Osteoblast (primary cell): ENCODE measurements around the gene ST3GAL3. TPM values are rescaled to one million over a fixed set of nuclear protein-coding genes. Genes with fewer than 3 reads are reported as not detected.

Experiments
- DNase-seq: peaks from one replicate; pipeline ENCODE4 v3.0.0; 2011; ENCODE audit warnings: low spot score, mixed read lengths; ENCODE audit not compliant: insufficient read length; ENCODE audit errors: missing footprints
- H2AFZ ChIP-seq: 2 replicates; pipeline ENCODE4 v1.6.0; 2011; ENCODE audit warnings: mild to moderate bottlenecking, low read length
- H3K27ac ChIP-seq: 2 replicates; pipeline ENCODE4 v1.5.1; 2011; ENCODE audit warnings: mild to moderate bottlenecking, low read depth, low read length, moderate library complexity
- H3K27me3 ChIP-seq: 2 replicates; pipeline ENCODE4 v1.6.0; 2012; ENCODE audit warnings: mild to moderate bottlenecking, control low read depth, inconsistent platforms, low read length, moderate library complexity; ENCODE audit not compliant: insufficient read depth
- H3K36me3 ChIP-seq: 2 replicates; pipeline ENCODE4 v1.5.1; 2011; ENCODE audit warnings: mild to moderate bottlenecking, low read length, control low read depth, moderate library complexity; ENCODE audit not compliant: insufficient read depth
- H3K4me1 ChIP-seq: 2 replicates; pipeline ENCODE4 v1.5.1; 2011; ENCODE audit warnings: mild to moderate bottlenecking, low read length, control low read depth, moderate library complexity; ENCODE audit not compliant: insufficient read depth
- H3K4me2 ChIP-seq: 2 replicates; pipeline ENCODE4 v1.6.0; 2011; ENCODE audit warnings: mild to moderate bottlenecking, low read length; ENCODE audit not compliant: insufficient read depth
- H3K4me3 ChIP-seq: fragments of 200-600 bp; sonication (generic); 3 replicates; pipeline ENCODE4 v1.5.1; 2012; ENCODE audit warnings: mild to moderate bottlenecking, low read length, inconsistent platforms; ENCODE audit not compliant: insufficient read depth
- H3K79me2 ChIP-seq: 2 replicates; pipeline ENCODE4 v1.6.0; 2012; ENCODE audit warnings: mild to moderate bottlenecking, low read length, control low read depth, inconsistent platforms; ENCODE audit not compliant: insufficient read depth
- H3K9me3 ChIP-seq: 2 replicates; pipeline ENCODE4 v1.5.1; 2011; ENCODE audit warnings: low read depth, low read length, control low read depth
- H4K20me1 ChIP-seq: 2 replicates; pipeline ENCODE4 v1.6.0; 2012; ENCODE audit warnings: mild to moderate bottlenecking, low read length, control low read depth; ENCODE audit not compliant: insufficient read depth
- total RNA-seq: library from RNA; depleted of rRNA; stranded (reverse); fragments of >200 nt; gene quantifications from 2 replicates; pipeline ENCODE4 v1.2.3, GENCODE V29; 2012
- TF ChIP-seq, protein P1 (sequence below): IDR thresholded peaks from 2 replicates; pipeline ENCODE4 v1.5.1; 2011; ENCODE audit warnings: mild to moderate bottlenecking, low read depth, low read length, moderate library complexity; ENCODE audit errors: extremely low read depth

Gene ST3GAL3
- total RNA-seq, 1 donor = 18.5 TPM

DNA sequence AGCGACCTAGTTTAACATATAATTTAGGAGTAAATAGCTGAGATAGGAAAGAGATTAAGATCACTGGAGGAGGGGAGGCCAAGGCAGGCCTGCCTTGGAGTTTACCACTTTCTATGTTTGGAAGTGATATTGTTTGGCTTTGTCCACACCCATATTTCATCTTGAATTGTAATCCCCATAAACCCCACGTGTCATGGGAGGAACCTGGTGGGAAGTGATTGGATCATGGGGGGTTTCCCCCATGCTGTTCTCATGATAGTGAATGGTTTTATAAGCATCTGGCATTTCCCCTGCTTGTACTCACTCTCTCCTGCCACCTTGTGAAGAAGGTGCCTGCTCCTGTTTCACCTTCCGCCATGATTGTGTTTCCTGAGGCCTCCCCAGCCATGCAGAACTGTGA is 168.0 kb downstream of the ST3GAL3 start:
- Histone ChIP-seq H3K79me2 (no peaks in the 10 kb centered on the region), H3K27me3 (no peaks in the 10 kb centered on the region), H3K4me2 (no peak overlapping the region), H3K4me3 (no peak overlapping the region), H2AFZ (no peak overlapping the region), H3K4me1 (peaks cover 21% of the 10 kb centered on the region), H3K36me3 (no peaks in the 10 kb centered on the region), H3K9me3 (no peaks in the 10 kb centered on the region), H4K20me1 (peaks cover 30% of the 10 kb centered on the region), H3K27ac (no peak overlapping the region)
- TF ChIP-seq, protein P1, sequence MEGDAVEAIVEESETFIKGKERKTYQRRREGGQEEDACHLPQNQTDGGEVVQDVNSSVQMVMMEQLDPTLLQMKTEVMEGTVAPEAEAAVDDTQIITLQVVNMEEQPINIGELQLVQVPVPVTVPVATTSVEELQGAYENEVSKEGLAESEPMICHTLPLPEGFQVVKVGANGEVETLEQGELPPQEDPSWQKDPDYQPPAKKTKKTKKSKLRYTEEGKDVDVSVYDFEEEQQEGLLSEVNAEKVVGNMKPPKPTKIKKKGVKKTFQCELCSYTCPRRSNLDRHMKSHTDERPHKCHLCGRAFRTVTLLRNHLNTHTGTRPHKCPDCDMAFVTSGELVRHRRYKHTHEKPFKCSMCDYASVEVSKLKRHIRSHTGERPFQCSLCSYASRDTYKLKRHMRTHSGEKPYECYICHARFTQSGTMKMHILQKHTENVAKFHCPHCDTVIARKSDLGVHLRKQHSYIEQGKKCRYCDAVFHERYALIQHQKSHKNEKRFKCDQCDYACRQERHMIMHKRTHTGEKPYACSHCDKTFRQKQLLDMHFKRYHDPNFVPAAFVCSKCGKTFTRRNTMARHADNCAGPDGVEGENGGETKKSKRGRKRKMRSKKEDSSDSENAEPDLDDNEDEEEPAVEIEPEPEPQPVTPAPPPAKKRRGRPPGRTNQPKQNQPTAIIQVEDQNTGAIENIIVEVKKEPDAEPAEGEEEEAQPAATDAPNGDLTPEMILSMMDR = no peak
- no peak for DNase-seq

DNA sequence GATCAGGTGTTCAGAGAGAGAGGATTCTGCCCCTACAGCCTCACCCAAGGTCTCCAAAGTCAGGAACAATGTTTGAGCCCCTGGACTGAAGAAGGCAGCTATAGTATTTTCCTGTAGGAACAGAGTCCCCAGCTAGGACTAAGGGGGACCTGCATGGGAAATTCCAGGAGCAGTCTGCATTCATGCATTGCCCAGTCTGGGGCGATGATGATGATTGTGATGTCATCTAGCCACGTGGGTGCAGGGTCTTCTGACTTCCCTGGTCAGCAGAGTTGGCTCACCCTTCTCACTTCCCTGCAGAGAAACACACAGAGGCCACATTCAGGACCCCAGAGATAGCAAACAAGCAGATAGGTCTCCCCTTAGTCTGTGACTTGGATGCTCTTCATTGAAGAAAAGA is 169.8 kb downstream of the ST3GAL3 start:
- Histone ChIP-seq H2AFZ (no peak overlapping the region), H3K36me3 (no peaks in the 10 kb centered on the region), H3K4me1 (peaks cover 21% of the 10 kb centered on the region), H3K9me3 (no peaks in the 10 kb centered on the region), H3K4me2 (no peak overlapping the region), H3K27me3 (no peaks in the 10 kb centered on the region), H3K27ac (no peak overlapping the region), H3K4me3 (no peak overlapping the region), H4K20me1 (peaks cover 23% of the 10 kb centered on the region), H3K79me2 (no peaks in the 10 kb centered on the region)
- TF ChIP-seq, protein P1 = no peak
- no peak for DNase-seq

DNA sequence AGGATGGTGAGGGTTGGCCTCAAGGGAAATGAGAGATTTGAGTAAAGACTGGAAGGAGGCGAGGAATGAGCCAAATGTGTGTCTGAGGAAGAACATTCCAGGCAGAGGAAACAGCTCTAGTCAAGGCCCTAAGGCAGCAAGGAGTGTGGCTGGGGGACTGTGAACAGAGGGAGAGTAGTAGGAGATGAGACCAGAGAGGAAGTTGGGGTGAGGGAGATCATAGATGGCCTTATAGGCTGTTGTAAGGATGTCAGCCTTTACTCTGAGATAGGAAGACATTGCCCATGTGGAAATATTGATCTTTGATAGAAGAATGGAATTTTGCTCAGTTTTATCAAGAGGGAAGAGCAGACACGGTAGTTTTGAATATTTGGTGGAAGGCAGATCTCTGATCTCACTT is 171.1 kb downstream of the ST3GAL3 start:
- Histone ChIP-seq H3K4me2 (peak overlapping the region; percentile 62), H4K20me1 (peaks cover 22% of the 10 kb centered on the region)

DNA sequence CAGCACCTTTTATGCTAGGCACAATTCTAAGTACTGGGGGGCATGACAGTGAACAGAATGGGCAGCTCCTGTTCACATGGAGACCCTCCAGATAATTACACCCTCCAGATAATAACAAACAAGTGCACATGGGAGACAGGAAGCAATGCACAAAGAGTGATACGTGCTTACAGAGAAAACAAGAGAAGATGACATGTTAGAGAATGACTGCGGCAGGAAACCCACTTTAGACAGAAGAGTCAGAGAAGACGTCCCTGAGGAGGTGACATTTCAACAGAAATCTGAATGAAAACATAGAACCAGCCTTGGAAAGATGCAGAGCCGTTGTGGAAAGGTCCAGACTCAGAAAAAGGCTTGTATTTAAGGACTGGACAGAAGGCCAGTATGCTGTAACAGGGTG is 171.5 kb downstream of the ST3GAL3 start:
- Histone ChIP-seq H3K27me3 (no peaks in the 10 kb centered on the region), H3K4me3 (no peak overlapping the region), H3K9me3 (no peaks in the 10 kb centered on the region), H3K79me2 (no peaks in the 10 kb centered on the region), H2AFZ (no peak overlapping the region), H3K4me1 (peaks cover 21% of the 10 kb centered on the region), H3K36me3 (no peaks in the 10 kb centered on the region), H4K20me1 (peaks cover 25% of the 10 kb centered on the region), H3K4me2 (peak overlapping the region; percentile 62), H3K27ac (peak overlapping the region; percentile 45)
- DNase-seq = peak; percentile 69
- TF ChIP-seq, protein P1 = no peak

More for the DNA sequence above, 171.1 kb downstream of the ST3GAL3 start:
- Histone ChIP-seq H2AFZ (no peak overlapping the region), H3K4me1 (peaks cover 21% of the 10 kb centered on the region), H3K9me3 (no peaks in the 10 kb centered on the region), H3K4me3 (no peak overlapping the region), H3K27ac (no peak overlapping the region), H3K79me2 (no peaks in the 10 kb centered on the region), H3K36me3 (no peaks in the 10 kb centered on the region), H3K27me3 (no peaks in the 10 kb centered on the region)
- DNase-seq = no peak
- TF ChIP-seq, protein P1 = no peak
